ENCODE measurements around the gene CALHM5. TPM values are rescaled to one million over a fixed set of nuclear protein-coding genes. Genes with fewer than 3 reads are reported as not detected.

CALHM5 gene
- polyA plus RNA-seq, 1 donor = 1.9 TPM

Other genes starting within 250 kb of the CALHM5 start
- 51.5 TPM for gene TSPYL1, start 231.7 kb upstream of the CALHM5 start, polyA plus RNA-seq (ENCODE audit: insufficient read length)
- gene DSE, start 140.7 kb upstream of the CALHM5 start, polyA plus RNA-seq (ENCODE audit: insufficient read length) = 31.4 TPM
- gene CALHM6, start 50.3 kb upstream of the CALHM5 start, polyA plus RNA-seq (ENCODE audit: insufficient read length) = 1.5 TPM
- gene TRAPPC3L, start 34.0 kb downstream of the CALHM5 start, polyA plus RNA-seq (ENCODE audit: insufficient read length) = 0.09 TPM
- not detected for gene CALHM4, start 42.1 kb downstream of the CALHM5 start, polyA plus RNA-seq (ENCODE audit: insufficient read length)
- gene RWDD1, start 59.9 kb downstream of the CALHM5 start, polyA plus RNA-seq (ENCODE audit: insufficient read length) = 54.1 TPM
- gene RSPH4A, start 104.8 kb downstream of the CALHM5 start, polyA plus RNA-seq (ENCODE audit: insufficient read length) = 0.52 TPM
- 8.0 TPM for gene ZUP1, start 157.1 kb downstream of the CALHM5 start, polyA plus RNA-seq (ENCODE audit: insufficient read length)
- 14.0 TPM for gene KPNA5, start 169.6 kb downstream of the CALHM5 start, polyA plus RNA-seq (ENCODE audit: insufficient read length)

All from forelimb muscle (tissue), 1 donor.